B cell (primary cell): ENCODE data around the gene BLM. TPM values are rescaled to one million over a fixed set of nuclear protein-coding genes. Genes with fewer than 3 reads are reported as not detected.
A peak's percentile ranks its signal among the peaks of the same experiment; 100 is the strongest.

ENCODE experiments used
- ATAC-seq: fragments of 200-7000 bp; cut with Tn5 transposase; one replicate; pipeline ENCODE4 v1.10.0; 2021; ENCODE audit warnings: low read depth, mild to moderate bottlenecking, moderate number of reproducible peaks, moderate library complexity
- CTCF ChIA-PET: fragments of 350-600 bp; sonication (Branson Sonifier 250); formaldehyde crosslinking; loops from one replicate; lab custom pipeline; 2021; ENCODE audit warnings: antibody characterized with exemption, inconsistent platforms; lab: Charles Lee
- POLR2A ChIA-PET: fragments of 350-600 bp; sonication (Branson Sonifier 250); formaldehyde crosslinking; loops from one replicate; lab custom pipeline; 2021; ENCODE audit warnings: antibody characterized with exemption; lab: Charles Lee
- DNase-seq: peaks from one replicate; pipeline ENCODE4 v3.0.0; 2013
- H2AFZ ChIP-seq: 2 replicates; pipeline ENCODE4 v1.6.1; 2012; ENCODE audit warnings: mild to moderate bottlenecking, low read depth, low read length; ENCODE audit not compliant: insufficient read depth, poor library complexity, severe bottlenecking
- H3K27ac ChIP-seq, 2 donors: 1 replicate in 1 of 2; 2 replicates in 1 of 2; pipeline ENCODE4 v1.5.1; 2012 to 2013; ENCODE audit warnings: low read length in 2 of 2, mild to moderate bottlenecking in 2 of 2, moderate library complexity in 1 of 2
- H3K27me3 ChIP-seq, 4 experiments: fragments of 200-600 bp in 1 of 4; sonication (generic) in 1 of 4; replicated peaks in 1 of 4; 1 replicate in 2 of 4; 2 replicates in 2 of 4; pipeline versions ENCODE4 v1.6.1 to v1.7.0; 2013 to 2016; ENCODE audit warnings: low read length in 3 of 4, mild to moderate bottlenecking in 2 of 4, mixed read lengths in 1 of 4, moderate library complexity in 1 of 4; ENCODE audit not compliant: insufficient read depth in 4 of 4, control insufficient read depth in 3 of 4; ENCODE audit errors: control extremely low read depth in 1 of 4
- H3K36me3 ChIP-seq, 2 experiments: replicated peaks in 1 of 2; 1 replicate in 1 of 2; 2 replicates in 1 of 2; pipeline versions ENCODE4 v1.6.1 to v1.7.1; 2013; ENCODE audit warnings: low read length in 1 of 2; ENCODE audit not compliant: insufficient read depth in 2 of 2, control insufficient read depth in 1 of 2; ENCODE audit errors: control extremely low read depth in 1 of 2, extremely low read depth in 1 of 2
- H3K4me1 ChIP-seq, 2 donors: fragments of 200-600 bp in 1 of 2; sonication (generic) in 1 of 2; 1 replicate in 1 of 2; 2 replicates in 1 of 2; pipeline versions ENCODE4 v1.5.1 to v1.6.1; 2013 to 2017; ENCODE audit warnings: low read length in 2 of 2; ENCODE audit not compliant: control insufficient read depth in 2 of 2, insufficient read depth in 2 of 2
- H3K4me2 ChIP-seq: replicated peaks from 2 replicates; pipeline ENCODE3; 2012; ENCODE audit warnings: mild to moderate bottlenecking, low read depth, low read length; ENCODE audit not compliant: poor library complexity, severe bottlenecking
- H3K4me3 ChIP-seq, 5 experiments: fragments of 200-600 bp in 1 of 5; sonication (generic) in 1 of 5; 1 replicate in 3 of 5; 2 replicates in 2 of 5; pipeline versions ENCODE4 v1.5.1 to v1.7.0; 2011 to 2016; ENCODE audit warnings: low read length in 4 of 5, mild to moderate bottlenecking in 4 of 5, low read depth in 2 of 5, control low read depth in 1 of 5, moderate library complexity in 1 of 5; ENCODE audit not compliant: insufficient read depth in 1 of 5; ENCODE audit errors: control extremely low read depth in 1 of 5, extremely low read depth in 1 of 5
- H3K79me2 ChIP-seq: fragments of 200-600 bp; sonication (generic); one replicate; pipeline ENCODE4 v1.6.0; 2016; ENCODE audit warnings: low read length; ENCODE audit not compliant: control insufficient read depth, insufficient read depth
- H3K9ac ChIP-seq: fragments of 200-600 bp; sonication (generic); 2 replicates; pipeline ENCODE4 v1.6.1; 2017; ENCODE audit warnings: mild to moderate bottlenecking, low read length, moderate library complexity
- H3K9me3 ChIP-seq, 3 donors: one replicate each; pipeline versions ENCODE4 v1.6.1 to v1.7.1; 2013; ENCODE audit warnings: low read length in 2 of 3; ENCODE audit not compliant: control insufficient read depth in 2 of 3, insufficient read depth in 1 of 3; ENCODE audit errors: control extremely low read depth in 1 of 3
- H4K20me1 ChIP-seq: 2 replicates; pipeline ENCODE4 v1.6.0; 2012; ENCODE audit warnings: mild to moderate bottlenecking, low read length; ENCODE audit not compliant: insufficient read depth, control insufficient read depth, poor library complexity, severe bottlenecking
- H3K27ac Mint-ChIP-seq: one replicate; pipeline ENCODE4 v1.8.0; 2021; ENCODE audit warnings: mixed read lengths
- H3K27me3 Mint-ChIP-seq: one replicate; pipeline ENCODE4 v1.8.0; 2021; ENCODE audit warnings: mixed read lengths
- H3K4me1 Mint-ChIP-seq: one replicate; pipeline ENCODE4 v1.8.0; 2021; ENCODE audit warnings: mixed read lengths
- H3K4me3 Mint-ChIP-seq: one replicate; pipeline ENCODE4 v1.8.0; 2021; ENCODE audit warnings: mixed read lengths
- H3K9me3 Mint-ChIP-seq: one replicate; pipeline ENCODE4 v1.8.0; 2022; ENCODE audit warnings: mixed read lengths; ENCODE audit not compliant: insufficient read depth
- EZH2 ChIP-seq: IDR thresholded peaks from 2 replicates; pipeline ENCODE4 v1.6.1; 2012; ENCODE audit warnings: borderline replicate concordance, low read depth, mild to moderate bottlenecking, moderate library complexity, low read length; ENCODE audit not compliant: insufficient read depth, poor library complexity, severe bottlenecking
- WGBS: methylation state at CpG from one replicate; pipeline ENCODE4 v1.1.5; 2013; ENCODE audit warnings: missing lambda C conversion rate; ENCODE audit not compliant: insufficient coverage; 5-methylcytosine and 5-hydroxymethylcytosine counted together
- intact Hi-C: fragments of 100-400 bp; cut with micrococcal nuclease; formaldehyde crosslinking; loops from one replicate; pipeline ENCODE4 v1.10.0; 2022
- polyA plus RNA-seq: library from polyadenylated mRNA; depleted of rRNA; stranded (reverse); fragments of >200 nt; gene quantifications from 2 replicates; pipeline ENCODE4 v1.2.3, GENCODE V29; 2012
- total RNA-seq, 2 donors: library from RNA; stranded (reverse); fragments of 120-200 nt in 1 of 2; gene quantifications; 1 replicate in 1 of 2; 2 replicates in 1 of 2; pipeline versions ENCODE4 v1.2.3 to v1.2.4, GENCODE V29; 2013 to 2022
- TF ChIP-seq, protein P1 (sequence below): fragments of 200-600 bp; IDR thresholded peaks from one replicate; pipeline ENCODE4 v1.8.0; 2022; ENCODE audit warnings: antibody characterized with exemption, mild to moderate bottlenecking

The BLM gene
- total and polyA plus RNA-seq, 2 donors (not counting 1 experiment from before 2014, with no cell fraction given) = 5.2 to 17.4 TPM

DNA sequence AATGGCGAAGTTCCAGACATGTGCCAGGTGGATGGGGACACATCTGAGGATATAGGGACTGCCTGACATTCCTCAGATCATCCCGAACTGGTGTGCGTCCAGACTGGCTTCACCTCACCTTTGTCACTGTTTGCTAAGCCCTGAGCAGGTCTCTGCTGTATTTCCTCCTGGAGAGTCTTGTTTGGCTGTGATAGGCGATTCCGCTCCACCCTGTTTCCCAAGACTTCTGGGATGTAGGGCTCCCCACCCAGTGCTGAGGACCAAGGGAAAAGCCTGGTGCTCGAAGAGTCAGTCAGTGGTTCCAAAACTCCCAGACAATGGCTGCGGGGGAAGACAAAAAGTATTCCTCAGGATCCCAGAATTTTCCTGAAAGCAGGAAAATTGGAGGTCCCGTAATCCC lies 140.2 kb downstream of the BLM start:
- H3K27me3 Mint-ChIP-seq = no peaks in the 10 kb centered on the region
- no peaks in the 10 kb centered on the region for H3K9me3 ChIP-seq
- no peak for ATAC-seq
- peaks cover 57% of the 10 kb centered on the region for H3K4me1 Mint-ChIP-seq
- no peak for DNase-seq
- H2AFZ ChIP-seq = no peak overlapping the region
- H3K9me3 Mint-ChIP-seq = no peaks in the 10 kb centered on the region
- TF ChIP-seq, protein P1, sequence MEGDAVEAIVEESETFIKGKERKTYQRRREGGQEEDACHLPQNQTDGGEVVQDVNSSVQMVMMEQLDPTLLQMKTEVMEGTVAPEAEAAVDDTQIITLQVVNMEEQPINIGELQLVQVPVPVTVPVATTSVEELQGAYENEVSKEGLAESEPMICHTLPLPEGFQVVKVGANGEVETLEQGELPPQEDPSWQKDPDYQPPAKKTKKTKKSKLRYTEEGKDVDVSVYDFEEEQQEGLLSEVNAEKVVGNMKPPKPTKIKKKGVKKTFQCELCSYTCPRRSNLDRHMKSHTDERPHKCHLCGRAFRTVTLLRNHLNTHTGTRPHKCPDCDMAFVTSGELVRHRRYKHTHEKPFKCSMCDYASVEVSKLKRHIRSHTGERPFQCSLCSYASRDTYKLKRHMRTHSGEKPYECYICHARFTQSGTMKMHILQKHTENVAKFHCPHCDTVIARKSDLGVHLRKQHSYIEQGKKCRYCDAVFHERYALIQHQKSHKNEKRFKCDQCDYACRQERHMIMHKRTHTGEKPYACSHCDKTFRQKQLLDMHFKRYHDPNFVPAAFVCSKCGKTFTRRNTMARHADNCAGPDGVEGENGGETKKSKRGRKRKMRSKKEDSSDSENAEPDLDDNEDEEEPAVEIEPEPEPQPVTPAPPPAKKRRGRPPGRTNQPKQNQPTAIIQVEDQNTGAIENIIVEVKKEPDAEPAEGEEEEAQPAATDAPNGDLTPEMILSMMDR = no peak
- no peak for TF ChIP-seq EZH2
- no peaks in the 10 kb centered on the region for H3K36me3 ChIP-seq
- peaks cover 57 to 59% of the 10 kb centered on the region in 2 donors for H3K4me1 ChIP-seq
- H3K79me2 ChIP-seq = no peaks in the 10 kb centered on the region
- peak overlapping the region in 1 of 2 donors; percentile 61 for H3K27ac ChIP-seq
- no peak overlapping the region for H3K9ac ChIP-seq
- peak overlapping the region; percentile 55 for H3K4me2 ChIP-seq
- WGBS = 97% methylated on average over 7 of the region's 8 CpGs
- H3K4me3 ChIP-seq = no peak overlapping the region
- ChIA-PET POLR2A (interaction anchor here (0.6 kb wide), 1 partner anchor 9 kb away, joined by 4 read pairs; no protein-coding TSS in a partner anchor), CTCF (no interaction called here)
- H3K27me3 ChIP-seq = no peaks in the 10 kb centered on the region
- H3K27ac Mint-ChIP-seq = peak overlapping the region; percentile 26
- H4K20me1 ChIP-seq = no peaks in the 10 kb centered on the region
- intact Hi-C loops = no loop called here
- H3K4me3 Mint-ChIP-seq = no peak overlapping the region

DNA sequence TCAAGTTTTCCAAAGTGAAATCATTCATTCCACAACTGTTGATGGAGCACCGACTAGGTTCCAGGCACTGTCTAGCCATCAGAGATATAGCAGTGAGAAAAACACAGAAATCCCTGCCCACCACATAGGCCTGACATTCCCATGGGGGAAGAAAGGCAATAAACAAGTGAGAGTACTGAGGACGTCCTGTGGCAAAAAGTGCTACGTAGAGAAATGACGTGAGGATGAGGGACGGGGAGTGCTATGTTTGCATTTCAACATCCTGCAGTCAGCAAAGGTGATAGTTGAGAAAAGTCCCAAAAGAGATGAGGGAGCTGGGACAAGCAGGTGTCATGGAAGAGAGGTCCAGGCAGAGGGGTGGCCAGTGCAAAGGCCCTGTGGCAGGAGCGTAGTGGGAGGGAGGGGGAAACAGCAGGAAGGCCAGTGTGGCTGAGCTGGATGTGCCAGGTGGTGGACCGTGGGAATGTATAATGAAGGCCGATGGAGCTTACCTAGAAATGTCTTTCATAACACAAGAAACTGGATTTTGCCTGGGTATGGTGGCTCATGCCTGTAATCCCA lies 140.8 kb downstream of the BLM start:
- Histone ChIP-seq H3K27ac (peak overlapping the region in 1 of 2 donors; percentile 61), H3K9me3 (no peaks in the 10 kb centered on the region), H2AFZ (no peak overlapping the region), H3K36me3 (no peaks in the 10 kb centered on the region), H4K20me1 (no peaks in the 10 kb centered on the region), H3K27me3 (no peaks in the 10 kb centered on the region), H3K4me2 (peak overlapping the region; percentile 55), H3K4me1 (peaks cover 52 to 54% of the 10 kb centered on the region in 2 donors), H3K4me3 (no peak overlapping the region), H3K79me2 (no peaks in the 10 kb centered on the region), H3K9ac (no peak overlapping the region)
- ChIA-PET POLR2A (no interaction called here), CTCF (interaction anchor here (0.9 to 1.2 kb wide), 3 partner anchors 28 to 210 kb away, joined by 3 to 4 read pairs (median 3); no protein-coding TSS in a partner anchor)
- TF ChIP-seq, protein P1 = no peak
- no peak for TF ChIP-seq EZH2
- no peaks in the 10 kb centered on the region for H3K27me3 Mint-ChIP-seq
- ATAC-seq (no peak), DNase-seq (no peak)
- peaks cover 51% of the 10 kb centered on the region for H3K4me1 Mint-ChIP-seq
- H3K4me3 Mint-ChIP-seq = peak overlapping the region; percentile 19
- H3K27ac Mint-ChIP-seq = peak overlapping the region; percentile 11
- intact Hi-C loops = no loop called here
- 93% methylated on average over 5 of the region's 8 CpGs for WGBS
- H3K9me3 Mint-ChIP-seq = no peaks in the 10 kb centered on the region
